ENCODE measurements around the gene SRGAP2.
"Not testable (repeated sequence)": the region's sequence is repeated elsewhere in the genome, so short reads cannot be mapped to it uniquely, and the experiment has no call there.

SRGAP2 gene

DNA sequence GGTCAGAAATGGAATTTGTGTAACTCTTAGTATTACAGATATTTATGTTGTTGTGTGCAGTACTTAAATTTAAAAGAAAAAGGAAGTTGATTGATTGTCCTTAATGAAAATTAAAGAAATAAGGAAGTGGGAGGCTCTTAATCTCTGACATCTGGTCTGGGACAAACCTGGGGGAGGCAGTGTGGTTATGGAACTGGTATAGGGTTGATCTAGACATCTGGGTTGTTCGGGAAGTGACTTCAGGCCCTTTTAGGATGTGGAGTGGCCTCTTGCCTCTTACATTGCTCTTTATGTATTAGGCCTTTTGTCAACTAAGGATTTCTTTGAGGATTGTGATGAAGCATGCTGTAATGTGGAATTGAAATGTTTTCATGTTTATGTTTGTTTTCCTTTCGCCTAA is 15.4 kb downstream of the SRGAP2 start:
- H3K4me1 ChIP-seq (ENCODE audit: control insufficient read depth, low read length): not testable (repeated sequence)

DNA sequence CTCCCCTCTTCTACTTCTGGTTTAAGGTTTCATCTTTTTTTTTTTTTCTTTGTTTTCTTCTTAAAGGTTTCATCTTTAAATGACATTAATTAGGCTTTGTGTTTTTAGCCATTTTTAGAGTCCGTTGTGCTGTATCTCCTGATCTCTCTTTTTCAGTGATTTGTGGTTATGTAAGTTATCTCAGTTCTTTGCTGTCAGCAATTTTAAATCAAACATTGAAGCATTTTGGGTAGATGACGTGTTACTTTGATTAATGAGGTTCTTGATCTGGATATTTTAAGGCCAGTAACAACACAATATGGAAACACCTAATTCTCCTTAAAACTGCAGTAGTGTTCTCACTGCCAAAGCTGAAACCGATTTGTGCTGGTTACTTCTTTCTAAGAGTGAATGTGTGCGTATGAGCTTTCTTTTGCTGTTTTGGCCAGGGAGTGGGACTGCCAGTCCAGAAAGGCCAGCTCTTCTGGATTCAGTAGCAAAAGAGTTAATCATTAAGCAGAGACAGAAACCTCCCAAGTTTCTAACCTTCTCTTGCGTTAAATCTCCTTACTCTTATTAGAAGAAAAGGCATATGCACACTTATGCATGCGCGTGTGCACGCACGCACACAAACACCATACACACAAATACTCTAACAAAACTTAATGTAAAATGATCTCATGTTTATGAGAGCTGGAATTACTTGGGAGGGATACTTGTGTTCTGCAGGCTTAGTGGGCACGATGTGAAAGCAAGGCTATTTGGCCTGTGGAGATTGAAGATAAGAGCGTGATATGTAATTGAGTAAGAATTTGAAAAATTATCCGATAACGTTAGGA is 16.4 kb downstream of the SRGAP2 start:
- H4K20me1 ChIP-seq (ENCODE audit: control insufficient read depth, insufficient read depth, low read depth, low read length); H3K27ac ChIP-seq (ENCODE audit: low read depth, low read length); H3K4me2 ChIP-seq (ENCODE audit: low read length); H3K27me3 ChIP-seq (ENCODE audit: control insufficient read depth, low read length); H3K9me2 ChIP-seq (replicated peaks; ENCODE audit: control insufficient read depth, low read length); H3K9me3 ChIP-seq (ENCODE audit: control insufficient read depth, insufficient read depth, low read length); H3F3A ChIP-seq (ENCODE audit: control insufficient read depth, insufficient read depth); H3K79me2 ChIP-seq (ENCODE audit: control insufficient read depth, low read length); H3K36me3 ChIP-seq (ENCODE audit: control insufficient read depth, low read length); H3K4me3 ChIP-seq (ENCODE audit: low read length); H3K4me1 ChIP-seq (ENCODE audit: control insufficient read depth, low read length): not testable (repeated sequence)

More for the DNA sequence above, 15.4 kb downstream of the SRGAP2 start:
- H3K27me3 ChIP-seq (ENCODE audit: control insufficient read depth, low read length); H3F3A ChIP-seq (ENCODE audit: control insufficient read depth, insufficient read depth); H3K36me3 ChIP-seq (ENCODE audit: control insufficient read depth, low read length); H3K79me2 ChIP-seq (ENCODE audit: control insufficient read depth, low read length); H3K9me2 ChIP-seq (replicated peaks; ENCODE audit: control insufficient read depth, low read length); H4K20me1 ChIP-seq (ENCODE audit: control insufficient read depth, insufficient read depth, low read depth, low read length); H3K4me3 ChIP-seq (ENCODE audit: low read length); H3K4me2 ChIP-seq (ENCODE audit: low read length); H3K9me3 ChIP-seq (ENCODE audit: control insufficient read depth, insufficient read depth, low read length); H3K27ac ChIP-seq (ENCODE audit: low read depth, low read length): not testable (repeated sequence)

DNA sequence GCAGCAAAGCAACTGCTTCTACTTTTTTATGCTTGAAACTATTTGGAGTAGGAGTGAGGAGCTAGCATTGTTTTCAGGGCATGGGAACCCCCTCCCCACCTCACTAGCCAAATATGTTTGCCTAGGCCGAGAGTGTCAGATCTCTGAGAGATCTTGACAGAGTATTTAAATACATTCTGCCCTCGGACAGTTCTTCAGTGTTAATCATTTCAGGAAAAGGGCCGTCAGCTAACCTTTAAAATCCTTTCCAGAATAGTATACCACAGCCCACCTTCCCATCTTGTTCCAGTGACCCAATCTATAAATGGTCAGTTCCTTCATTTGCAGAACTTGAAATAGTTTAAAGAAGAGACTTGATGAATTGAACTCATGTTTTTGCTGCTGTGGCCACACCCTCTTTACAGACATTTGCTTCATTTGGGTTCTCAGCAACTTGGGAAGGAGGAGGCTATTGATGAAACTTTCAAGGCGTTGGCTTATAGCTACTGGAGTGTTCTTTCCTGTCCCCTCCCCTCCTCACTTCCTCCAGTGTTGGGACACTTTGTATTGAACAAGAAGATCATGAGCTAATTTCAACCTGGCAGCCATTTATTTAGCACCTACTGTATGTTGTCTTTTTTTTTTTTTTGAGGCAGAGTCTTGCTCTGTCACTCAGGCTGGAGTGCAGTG is 17.1 kb downstream of the SRGAP2 start:
- H3K4me3 ChIP-seq (ENCODE audit: low read length); H3K9me3 ChIP-seq (ENCODE audit: control insufficient read depth, insufficient read depth, low read length); H4K20me1 ChIP-seq (ENCODE audit: control insufficient read depth, insufficient read depth, low read depth, low read length); H3K9me2 ChIP-seq (replicated peaks; ENCODE audit: control insufficient read depth, low read length); H3K4me2 ChIP-seq (ENCODE audit: low read length); H3K27me3 ChIP-seq (ENCODE audit: control insufficient read depth, low read length); H3F3A ChIP-seq (ENCODE audit: control insufficient read depth, insufficient read depth); H3K79me2 ChIP-seq (ENCODE audit: control insufficient read depth, low read length); H3K4me1 ChIP-seq (ENCODE audit: control insufficient read depth, low read length); H3K27ac ChIP-seq (ENCODE audit: low read depth, low read length); H3K36me3 ChIP-seq (ENCODE audit: control insufficient read depth, low read length): not testable (repeated sequence)

DNA sequence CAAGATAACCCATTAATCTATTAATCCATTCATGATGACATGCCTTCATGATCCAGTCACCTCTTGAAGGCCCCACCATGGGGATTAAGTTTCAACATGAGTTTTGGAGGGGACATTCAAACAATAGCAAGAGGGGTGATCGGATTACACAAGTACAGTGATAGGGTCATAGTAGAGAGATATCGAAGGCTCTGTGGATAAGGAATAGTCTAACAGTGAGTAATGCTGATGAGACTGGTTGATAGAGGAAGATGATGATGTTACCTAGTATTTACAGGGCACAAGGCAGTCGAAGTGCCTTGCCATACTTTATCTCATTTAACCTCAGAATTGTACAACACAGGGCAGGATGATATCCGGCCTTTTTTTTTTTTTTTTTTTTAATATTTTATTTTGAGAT is 18.2 kb downstream of the SRGAP2 start:
- H3K4me3 ChIP-seq (ENCODE audit: low read length); H3K36me3 ChIP-seq (ENCODE audit: control insufficient read depth, low read length); H3K27me3 ChIP-seq (ENCODE audit: control insufficient read depth, low read length); H3K27ac ChIP-seq (ENCODE audit: low read depth, low read length); H4K20me1 ChIP-seq (ENCODE audit: control insufficient read depth, insufficient read depth, low read depth, low read length); H3K79me2 ChIP-seq (ENCODE audit: control insufficient read depth, low read length); H3K4me1 ChIP-seq (ENCODE audit: control insufficient read depth, low read length); H3K9me2 ChIP-seq (replicated peaks; ENCODE audit: control insufficient read depth, low read length); H3F3A ChIP-seq (ENCODE audit: control insufficient read depth, insufficient read depth); H3K9me3 ChIP-seq (ENCODE audit: control insufficient read depth, insufficient read depth, low read length); H3K4me2 ChIP-seq (ENCODE audit: low read length): not testable (repeated sequence)

DNA sequence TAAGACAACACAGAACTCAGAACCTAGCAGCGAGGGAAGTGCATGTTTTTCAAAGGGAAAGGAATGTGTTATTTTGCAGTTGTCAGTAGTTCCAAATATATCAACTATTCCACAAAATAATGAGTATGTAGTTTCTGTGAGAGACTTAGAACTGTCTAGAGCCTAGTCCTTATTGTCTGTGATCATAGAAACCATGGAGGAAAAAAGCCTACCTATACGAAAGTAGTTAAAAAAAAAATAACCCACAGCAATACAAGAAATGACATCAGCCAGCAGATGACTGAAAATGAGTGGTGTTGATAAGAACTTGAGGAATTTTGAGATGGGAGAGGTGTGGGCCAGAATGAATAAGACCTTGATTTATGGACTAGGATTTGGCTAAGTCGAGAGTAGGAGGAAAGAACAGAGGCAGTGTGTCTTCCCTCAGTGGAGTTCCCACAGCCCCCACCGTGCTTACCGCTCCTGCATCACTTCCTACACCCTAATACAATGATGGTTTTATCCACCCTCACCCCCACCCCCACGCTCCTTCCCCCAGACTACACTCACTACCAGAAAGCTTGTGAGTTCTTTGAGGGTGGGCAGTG is 20.9 kb downstream of the SRGAP2 start:
- not testable (repeated sequence) for H3F3A ChIP-seq (ENCODE audit: control insufficient read depth, insufficient read depth); H3K27ac ChIP-seq (ENCODE audit: low read depth, low read length); H4K20me1 ChIP-seq (ENCODE audit: control insufficient read depth, insufficient read depth, low read depth, low read length); H3K9me2 ChIP-seq (replicated peaks; ENCODE audit: control insufficient read depth, low read length); H3K4me1 ChIP-seq (ENCODE audit: control insufficient read depth, low read length); H3K79me2 ChIP-seq (ENCODE audit: control insufficient read depth, low read length); H3K4me3 ChIP-seq (ENCODE audit: low read length); H3K9me3 ChIP-seq (ENCODE audit: control insufficient read depth, insufficient read depth, low read length); H3K27me3 ChIP-seq (ENCODE audit: control insufficient read depth, low read length); H3K4me2 ChIP-seq (ENCODE audit: low read length); H3K36me3 ChIP-seq (ENCODE audit: control insufficient read depth, low read length)

DNA sequence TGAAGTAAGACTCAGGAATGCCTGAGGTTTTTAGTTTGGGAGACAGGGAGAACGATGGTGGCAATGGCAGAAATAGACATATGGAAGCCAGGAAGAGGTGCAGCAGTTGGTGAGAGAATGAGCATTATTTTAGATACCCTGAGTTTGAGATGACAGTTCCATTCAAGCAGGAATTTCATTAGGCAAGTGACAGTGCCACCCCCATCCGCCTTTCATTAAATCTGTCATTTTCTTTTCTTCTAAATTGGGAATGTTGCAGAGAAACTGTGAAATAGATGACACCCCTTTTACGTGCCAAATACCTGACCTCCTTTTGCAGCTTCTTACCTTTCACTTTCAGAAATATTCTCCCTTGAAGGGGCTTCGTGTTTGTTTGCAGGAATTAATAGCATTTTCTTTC is 22.0 kb downstream of the SRGAP2 start:
- not testable (repeated sequence) for H4K20me1 ChIP-seq (ENCODE audit: control insufficient read depth, insufficient read depth, low read depth, low read length); H3K9me3 ChIP-seq (ENCODE audit: control insufficient read depth, insufficient read depth, low read length); H3K36me3 ChIP-seq (ENCODE audit: control insufficient read depth, low read length); H3K4me3 ChIP-seq (ENCODE audit: low read length); H3F3A ChIP-seq (ENCODE audit: control insufficient read depth, insufficient read depth); H3K4me1 ChIP-seq (ENCODE audit: control insufficient read depth, low read length); H3K79me2 ChIP-seq (ENCODE audit: control insufficient read depth, low read length); H3K27me3 ChIP-seq (ENCODE audit: control insufficient read depth, low read length); H3K4me2 ChIP-seq (ENCODE audit: low read length); H3K9me2 ChIP-seq (replicated peaks; ENCODE audit: control insufficient read depth, low read length); H3K27ac ChIP-seq (ENCODE audit: low read depth, low read length)

DNA sequence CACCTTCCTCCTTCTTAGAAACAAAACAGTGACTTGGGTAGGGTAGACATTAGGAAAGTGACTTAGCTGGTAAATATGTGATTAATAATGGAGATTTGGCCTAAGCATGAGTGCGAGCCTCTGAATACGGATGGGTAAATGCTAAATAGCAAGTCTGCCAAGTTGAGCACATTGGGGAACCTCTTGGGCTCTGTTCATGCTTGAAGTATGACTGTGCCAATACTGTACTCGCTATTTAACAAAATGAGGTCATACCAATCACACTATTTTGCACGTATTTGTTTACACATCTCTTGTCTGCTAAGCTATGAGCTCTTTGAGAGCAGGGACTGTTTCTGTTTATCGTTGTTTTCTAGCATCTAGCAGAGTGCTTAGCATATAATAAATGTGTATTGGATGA is 23.5 kb downstream of the SRGAP2 start:
- not testable (repeated sequence) for H3K36me3 ChIP-seq (ENCODE audit: control insufficient read depth, low read length); H3F3A ChIP-seq (ENCODE audit: control insufficient read depth, insufficient read depth); H3K4me1 ChIP-seq (ENCODE audit: control insufficient read depth, low read length); H3K9me3 ChIP-seq (ENCODE audit: control insufficient read depth, insufficient read depth, low read length); H3K27me3 ChIP-seq (ENCODE audit: control insufficient read depth, low read length); H3K4me2 ChIP-seq (ENCODE audit: low read length); H3K79me2 ChIP-seq (ENCODE audit: control insufficient read depth, low read length); H4K20me1 ChIP-seq (ENCODE audit: control insufficient read depth, insufficient read depth, low read depth, low read length); H3K9me2 ChIP-seq (replicated peaks; ENCODE audit: control insufficient read depth, low read length); H3K4me3 ChIP-seq (ENCODE audit: low read length); H3K27ac ChIP-seq (ENCODE audit: low read depth, low read length)

DNA sequence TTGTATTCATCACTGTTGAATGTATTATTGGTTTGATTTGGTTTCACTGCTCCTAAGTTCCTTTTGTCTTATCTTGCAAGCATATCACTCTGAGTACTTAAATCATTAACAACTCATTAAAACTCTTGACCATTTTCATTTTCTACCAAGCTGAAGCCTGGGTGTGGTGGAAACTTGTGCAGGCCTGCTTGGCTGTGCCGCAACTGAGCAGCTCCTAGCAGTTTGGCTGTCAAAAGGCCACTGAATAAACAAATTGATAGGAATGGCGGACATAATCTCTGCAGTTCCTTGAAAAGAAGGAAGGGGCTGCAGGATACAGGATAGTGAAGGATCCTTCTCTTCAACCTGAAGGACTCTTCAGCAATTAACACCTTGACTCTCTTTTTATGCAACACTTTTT is 25.9 kb downstream of the SRGAP2 start:
- not testable (repeated sequence) for H4K20me1 ChIP-seq (ENCODE audit: control insufficient read depth, insufficient read depth, low read depth, low read length); H3K9me3 ChIP-seq (ENCODE audit: control insufficient read depth, insufficient read depth, low read length); H3K4me3 ChIP-seq (ENCODE audit: low read length); H3K27ac ChIP-seq (ENCODE audit: low read depth, low read length); H3K36me3 ChIP-seq (ENCODE audit: control insufficient read depth, low read length); H3F3A ChIP-seq (ENCODE audit: control insufficient read depth, insufficient read depth); H3K27me3 ChIP-seq (ENCODE audit: control insufficient read depth, low read length); H3K9me2 ChIP-seq (replicated peaks; ENCODE audit: control insufficient read depth, low read length); H3K79me2 ChIP-seq (ENCODE audit: control insufficient read depth, low read length); H3K4me1 ChIP-seq (ENCODE audit: control insufficient read depth, low read length); H3K4me2 ChIP-seq (ENCODE audit: low read length)

All from DOHH2 (cell line).